Stimulated activated CD4-positive, alpha-beta T cell treated with anti-CD3 and anti-CD28 coated beads, Interleukin-1b, Interleukin-23, amount 100 ng/mL, for 1 hour (primary cell): ENCODE results near the gene RAPGEF2.
"Not testable (repeated sequence)": the region's sequence is repeated elsewhere in the genome, so short reads cannot be mapped to it uniquely, and the experiment has no call there.

Experiments used
- DNase-seq, 2 donors: peaks; one replicate each; pipeline ENCODE4 v3.0.0-alpha.2; 2020; ENCODE audit warnings: low read depth in 2 of 2

RAPGEF2 gene

DNA sequence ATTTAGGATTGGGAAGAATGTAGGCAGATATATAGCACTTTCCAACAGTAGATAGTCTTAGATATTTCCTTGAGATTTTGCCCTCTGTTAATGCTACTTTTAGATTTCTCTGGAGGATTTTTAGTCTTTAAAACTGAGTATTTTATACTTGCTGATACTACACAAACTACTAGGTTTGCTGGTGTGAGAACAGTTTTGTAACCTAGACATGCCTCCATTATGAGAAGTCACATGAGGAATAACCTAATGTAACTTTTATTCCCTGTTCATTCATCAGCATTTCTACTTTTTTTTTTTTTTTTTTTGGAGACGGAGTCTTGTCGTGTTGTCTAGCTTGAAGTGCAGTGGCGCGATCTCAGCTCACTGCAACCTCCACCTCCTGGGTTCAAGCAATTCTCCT is 137.2 kb downstream of the RAPGEF2 start:
- DNase-seq = no peak

DNA sequence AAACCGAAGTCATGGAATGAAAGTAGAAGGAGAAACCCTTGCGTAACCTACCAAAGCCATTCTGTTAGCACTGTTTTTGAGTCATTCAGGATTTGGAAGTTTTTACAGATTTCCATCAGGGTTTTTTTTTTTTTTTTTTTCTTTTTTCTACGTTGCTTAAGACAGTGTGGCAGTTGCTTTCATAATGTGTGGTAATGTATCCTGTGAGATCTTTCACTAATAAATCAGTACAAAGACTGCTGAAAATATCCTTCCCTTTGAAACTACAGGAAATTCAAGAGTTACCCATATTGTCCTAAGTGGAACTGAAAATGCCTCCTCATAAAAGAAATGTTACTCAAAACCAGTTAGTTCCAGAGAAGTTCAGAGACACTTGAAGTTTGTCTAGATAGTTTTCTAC is 137.8 kb downstream of the RAPGEF2 start:
- no peak for DNase-seq

DNA sequence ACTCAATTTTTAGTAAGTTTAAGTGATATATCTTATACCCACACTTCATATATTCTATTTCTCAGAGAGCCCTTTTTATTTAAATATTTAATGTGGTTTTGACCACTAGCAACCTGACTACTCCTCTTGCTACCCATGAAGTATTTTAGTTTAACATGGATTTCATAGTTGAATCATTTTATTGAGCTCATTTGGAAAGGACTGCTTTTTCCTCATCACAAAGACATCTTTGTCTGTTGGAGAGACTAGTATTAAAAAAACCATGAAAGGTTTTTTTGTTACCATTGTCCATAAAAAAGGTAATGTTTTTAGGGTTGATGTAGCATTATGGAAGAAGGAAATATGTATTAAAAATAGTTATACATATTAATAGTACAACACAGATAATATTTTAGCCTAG is 139.5 kb downstream of the RAPGEF2 start:
- no peak for DNase-seq

DNA sequence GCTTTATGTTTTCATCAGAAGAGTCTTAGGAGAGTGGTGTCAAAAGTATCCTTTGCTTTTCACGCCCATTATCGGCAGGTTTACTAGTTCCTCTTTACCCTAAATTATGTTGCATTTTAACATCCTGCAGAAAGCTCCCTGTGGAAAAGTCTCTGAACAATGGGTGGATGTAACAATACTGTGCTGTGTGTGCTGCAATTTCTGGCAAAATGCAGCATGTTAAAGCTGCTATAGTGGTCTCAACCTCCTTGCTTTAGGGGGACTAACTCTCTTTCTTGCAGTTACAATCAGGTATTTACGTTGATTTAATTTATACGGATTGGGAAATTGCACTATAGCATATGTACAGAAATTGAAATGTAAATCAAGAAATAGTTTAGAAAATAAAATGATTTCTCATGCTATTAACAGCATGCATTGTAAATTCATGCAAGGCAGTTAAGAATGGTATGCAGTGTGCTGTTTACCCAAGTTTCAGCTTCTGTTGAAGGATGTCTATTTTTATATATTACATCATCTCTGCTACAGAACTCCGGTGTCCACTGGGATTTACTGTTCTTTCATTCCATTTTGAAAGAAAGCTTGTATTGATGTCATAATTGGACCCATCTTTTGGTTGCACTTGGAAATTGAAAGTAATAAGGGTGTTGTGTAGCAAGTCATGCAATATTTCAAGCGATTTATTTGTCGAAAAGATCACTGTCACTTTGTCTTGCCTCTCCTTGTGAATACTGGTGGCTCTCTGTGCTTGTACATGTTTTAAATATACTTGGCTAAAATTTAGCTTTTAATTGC is 145.7 kb downstream of the RAPGEF2 start:
- no peak for DNase-seq

DNA sequence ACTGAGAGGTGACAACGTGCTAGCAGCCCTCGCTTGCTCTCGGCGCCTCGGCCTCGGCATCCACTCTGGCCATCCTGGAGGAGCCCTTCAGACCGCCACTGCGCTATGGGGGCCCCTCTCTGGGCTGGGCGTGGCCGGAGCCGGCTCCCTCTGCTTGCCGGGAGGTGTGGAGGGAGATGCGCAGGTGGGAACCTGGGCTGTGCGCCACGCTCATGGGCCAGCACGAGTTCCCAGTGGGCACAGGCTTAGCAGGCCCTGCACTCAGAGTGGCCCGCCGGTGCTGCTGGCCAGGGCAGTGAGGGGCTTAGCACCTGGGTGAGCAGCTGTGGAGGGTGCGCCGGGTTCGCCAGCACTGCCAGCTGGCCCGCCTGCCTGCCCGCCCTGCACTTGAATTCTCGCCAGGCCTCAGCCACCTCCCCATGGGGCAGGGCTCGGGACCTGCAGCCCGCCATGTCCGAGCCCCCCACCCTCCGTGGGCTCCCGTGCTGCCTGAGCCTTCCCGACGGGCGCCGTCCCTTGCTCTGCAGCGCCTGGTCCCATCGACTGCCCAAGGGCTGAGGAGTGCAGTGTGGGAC is 148.0 kb downstream of the RAPGEF2 start:
- no peak for DNase-seq

DNA sequence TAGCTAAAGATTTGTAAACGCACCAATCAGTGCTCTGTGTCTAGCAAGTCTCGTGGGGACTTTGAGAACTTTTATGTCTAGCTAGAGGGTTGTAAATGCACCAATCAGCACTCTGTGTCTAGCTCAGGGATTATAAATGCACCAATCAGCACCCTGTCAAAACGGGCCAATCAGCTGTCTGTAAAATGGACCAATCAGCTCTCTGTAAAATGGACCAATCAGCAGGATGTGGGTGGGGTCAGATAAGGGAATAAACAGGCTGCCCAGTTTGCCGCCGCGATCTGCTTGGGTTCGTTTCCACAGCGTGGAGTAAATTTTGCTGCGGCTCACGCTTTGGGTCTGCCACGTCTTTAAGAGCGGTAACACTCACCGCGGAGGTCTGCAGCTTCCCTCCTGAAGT is 148.7 kb downstream of the RAPGEF2 start:
- DNase-seq = not testable (repeated sequence)

DNA sequence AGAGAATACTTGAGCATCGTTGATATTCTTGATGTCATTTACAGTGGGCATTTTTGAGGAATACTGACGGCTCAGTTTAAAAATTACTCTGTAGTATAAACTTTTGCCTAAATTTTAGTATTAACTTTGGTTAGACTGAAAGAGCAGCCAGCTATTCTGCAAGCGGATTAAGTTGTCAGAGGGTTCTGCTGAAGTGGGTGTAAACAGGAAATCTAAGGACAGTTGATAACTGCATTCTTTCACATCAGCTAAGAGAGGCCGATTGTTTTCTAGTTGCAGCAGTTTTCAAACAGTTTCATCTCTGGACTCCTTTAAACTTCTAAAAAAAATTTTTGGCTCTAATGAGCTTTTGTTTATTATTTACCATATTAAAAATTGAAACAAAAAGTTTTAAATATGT is 149.6 kb downstream of the RAPGEF2 start:
- no peak for DNase-seq

DNA sequence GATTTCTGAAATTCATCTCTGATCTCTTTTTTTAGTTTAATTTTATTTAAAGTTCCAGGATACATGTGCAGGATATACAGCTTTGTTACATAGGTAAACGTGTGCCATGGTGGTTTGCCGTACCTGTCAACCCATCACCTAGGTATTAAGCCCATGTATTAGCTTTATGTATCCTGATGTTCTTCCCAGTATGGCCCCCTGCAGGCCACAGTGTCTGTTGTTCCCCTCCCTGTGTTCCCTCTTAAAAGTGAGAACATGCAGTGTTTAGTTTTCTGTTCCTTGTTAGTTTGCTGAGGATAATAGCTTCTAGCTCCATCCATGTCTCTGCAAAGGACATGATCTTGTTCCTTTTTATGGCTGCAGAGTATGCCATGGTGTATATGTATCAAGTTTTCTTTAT is 153.2 kb downstream of the RAPGEF2 start:
- DNase-seq = no peak

DNA sequence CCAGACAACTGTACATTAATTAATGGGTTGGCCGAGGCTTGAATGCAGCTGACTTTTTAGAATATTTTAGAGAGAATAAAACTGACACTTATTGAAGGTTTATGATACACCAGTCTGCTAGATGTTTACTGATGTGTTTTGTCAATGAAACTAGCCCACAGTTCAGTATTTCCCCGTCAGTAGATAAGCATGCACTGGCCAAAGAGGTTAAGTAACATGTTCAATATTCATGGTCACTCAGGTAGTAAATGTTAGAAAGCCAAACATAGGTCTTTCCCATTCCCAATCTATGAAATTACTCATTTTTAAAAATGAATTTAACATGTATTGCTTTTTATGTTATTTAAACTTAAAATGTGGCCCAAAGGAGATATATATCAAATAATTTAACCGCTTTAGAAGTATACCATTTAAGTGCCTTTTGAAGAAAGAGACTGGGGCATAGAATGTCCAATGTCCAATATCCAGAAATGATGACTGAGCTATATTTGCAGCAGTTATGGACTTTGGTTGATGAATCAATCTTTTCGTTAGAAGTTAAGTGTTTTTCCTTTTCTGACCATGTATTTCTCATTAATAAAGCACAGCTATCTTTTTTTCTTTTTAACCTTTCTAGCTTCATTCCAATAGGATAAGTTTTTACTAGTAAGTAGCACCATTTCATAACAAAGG is 156.1 kb downstream of the RAPGEF2 start:
- no peak for DNase-seq

DNA sequence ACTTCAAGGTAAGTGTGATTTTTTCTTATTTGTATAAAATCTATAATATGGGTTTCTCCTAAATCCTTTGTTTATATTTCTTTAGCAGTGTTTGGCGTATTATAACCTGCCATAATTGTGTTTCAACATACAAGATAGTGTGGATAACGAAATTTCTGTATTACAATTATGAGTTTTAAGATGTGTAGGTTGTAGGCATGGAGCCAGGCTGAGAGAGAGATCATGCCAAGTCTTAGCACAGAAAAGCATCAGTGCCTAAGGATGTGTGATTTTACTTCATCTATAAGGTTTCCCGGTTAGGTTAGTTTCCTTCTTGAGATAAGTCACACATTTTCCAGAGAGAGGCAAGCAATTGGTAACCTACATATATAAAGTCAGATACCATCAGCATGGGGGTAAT is 161.2 kb downstream of the RAPGEF2 start:
- no peak for DNase-seq

DNA sequence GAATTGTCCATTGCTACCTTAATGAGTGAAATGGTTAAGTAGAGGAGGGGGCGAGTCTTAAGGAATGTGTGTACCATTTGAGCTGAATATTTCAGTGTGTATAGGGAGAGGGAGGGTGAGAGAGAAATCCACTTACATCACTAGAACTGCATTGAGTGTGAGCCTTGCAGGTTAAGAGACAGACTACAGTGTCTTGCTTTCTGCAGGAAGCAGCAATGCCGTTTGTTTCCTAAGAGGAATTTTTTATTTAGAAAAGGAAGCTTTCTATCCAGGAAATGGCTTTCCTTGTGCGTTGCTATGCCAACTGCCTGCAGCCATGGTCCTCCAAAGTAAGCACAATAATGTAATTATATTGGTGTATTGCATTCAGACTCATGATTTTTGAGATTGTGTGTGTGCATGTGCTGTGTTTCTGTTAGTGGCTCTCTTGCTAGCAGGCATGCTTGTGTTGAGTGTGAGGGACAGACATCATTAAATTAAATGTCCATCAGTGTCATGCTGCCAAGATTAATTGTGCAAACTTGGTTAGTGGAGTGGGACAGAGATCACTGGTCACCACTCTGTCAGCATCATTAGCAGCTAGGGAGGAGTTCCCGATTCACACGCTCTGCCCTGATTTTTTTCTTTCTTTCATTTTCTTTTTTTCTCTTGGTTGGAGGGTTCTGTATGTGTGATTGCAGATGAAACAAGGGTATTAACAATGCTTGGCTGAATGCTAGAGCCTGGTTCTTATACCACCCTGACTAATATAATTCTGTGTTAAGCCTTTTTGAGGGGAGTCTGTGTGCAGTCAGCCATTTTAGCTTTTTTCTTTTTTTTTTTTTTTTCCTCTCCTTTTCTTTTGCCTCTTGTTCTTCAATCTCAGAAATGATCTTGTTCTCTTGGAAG is 164.3 kb downstream of the RAPGEF2 start:
- DNase-seq = no peak

DNA sequence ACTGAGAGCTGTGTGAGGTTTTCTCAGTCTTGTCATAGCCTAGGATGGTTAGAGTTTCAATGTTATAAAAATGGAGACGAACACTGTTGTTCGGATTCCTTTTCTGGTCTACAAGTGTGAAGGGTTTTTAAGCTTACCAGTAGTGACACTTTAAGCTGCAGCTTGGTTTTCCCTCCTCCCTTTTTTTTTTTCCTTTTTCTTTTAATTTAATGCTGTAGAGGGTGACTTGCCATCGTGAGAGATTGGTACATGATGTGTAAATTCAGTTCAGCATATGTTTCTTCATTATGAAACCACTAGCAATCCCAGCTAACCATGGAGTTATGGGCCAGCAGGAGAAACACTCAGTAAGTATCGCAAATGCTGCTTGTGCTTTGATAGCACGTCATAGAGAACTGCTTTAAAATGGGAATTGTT is 165.0 kb downstream of the RAPGEF2 start:
- no peak for DNase-seq

DNA sequence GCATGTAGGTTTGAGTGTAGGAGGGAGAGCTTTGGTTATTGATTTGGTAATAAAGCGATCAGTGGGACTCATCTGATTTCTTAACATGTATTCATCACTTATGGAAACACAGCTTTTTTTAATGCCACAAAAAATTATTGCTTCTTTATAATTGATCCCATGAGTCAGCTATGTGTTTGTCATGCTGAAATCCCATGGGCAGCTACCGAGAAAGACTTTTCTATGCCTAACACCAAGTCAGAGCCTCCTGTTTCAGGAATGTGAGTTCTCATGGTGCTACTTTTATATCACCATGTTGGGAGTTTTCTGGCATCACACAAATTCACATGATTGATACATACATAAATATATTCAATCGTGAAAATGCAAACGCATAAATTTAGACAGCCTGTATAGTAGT is 165.7 kb downstream of the RAPGEF2 start:
- DNase-seq = no peak

DNA sequence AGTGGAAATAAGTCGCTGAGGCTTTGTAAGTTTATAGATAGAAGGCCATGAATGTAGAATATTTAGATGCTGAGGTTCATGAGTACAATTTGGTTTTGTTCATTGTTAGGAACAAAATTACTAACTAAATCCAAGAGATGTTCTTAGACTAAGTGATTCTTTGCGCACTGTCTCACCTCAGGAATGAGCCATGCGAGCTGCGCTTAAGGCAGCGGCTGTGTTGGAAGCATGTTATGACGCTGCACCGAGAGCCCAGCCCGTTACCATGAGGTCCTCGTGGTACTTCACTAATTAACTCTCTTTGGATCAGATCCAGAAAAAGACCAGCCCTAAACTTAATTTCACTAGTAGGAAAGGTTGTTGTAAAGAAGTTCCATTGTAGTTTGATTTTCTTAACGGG is 166.2 kb downstream of the RAPGEF2 start:
- DNase-seq = no peak

DNA sequence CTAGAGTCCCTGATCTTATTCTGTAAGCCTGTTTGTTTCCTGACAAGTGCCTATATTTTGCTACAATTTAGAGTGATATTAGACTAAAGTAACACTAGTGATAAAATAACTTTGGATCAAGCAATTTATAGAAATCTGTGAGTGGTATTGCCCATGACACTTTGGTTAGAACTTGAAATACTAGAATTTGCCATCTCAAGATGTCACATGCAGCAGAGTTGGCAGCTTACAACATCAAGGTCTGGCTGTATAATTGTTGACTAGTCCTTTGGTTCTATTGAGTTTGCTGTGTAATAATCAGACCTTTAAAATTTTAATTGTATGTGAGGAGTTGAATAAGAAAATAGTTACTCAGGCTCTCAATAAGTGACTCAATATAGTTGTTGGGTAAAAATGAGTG is 167.1 kb downstream of the RAPGEF2 start:
- DNase-seq = no peak

DNA sequence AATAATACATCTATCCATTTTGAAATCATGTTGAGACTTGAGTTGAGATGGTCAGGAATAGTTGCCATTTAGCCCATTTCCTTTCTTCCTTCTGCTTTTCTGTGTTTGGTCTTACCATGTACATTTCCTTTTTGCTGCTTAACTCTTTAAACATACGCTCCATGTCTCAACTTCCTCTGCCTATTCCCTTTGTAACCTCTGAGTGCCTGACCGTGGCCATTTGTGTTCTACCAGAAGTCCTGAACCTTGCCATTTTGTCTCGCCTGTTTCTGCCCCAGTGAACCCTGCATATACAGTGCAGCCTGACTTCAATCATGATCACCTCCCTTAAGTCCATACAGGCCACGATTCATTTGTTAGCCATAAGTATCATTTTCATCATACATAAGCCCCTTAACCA is 169.0 kb downstream of the RAPGEF2 start:
- no peak for DNase-seq

DNA sequence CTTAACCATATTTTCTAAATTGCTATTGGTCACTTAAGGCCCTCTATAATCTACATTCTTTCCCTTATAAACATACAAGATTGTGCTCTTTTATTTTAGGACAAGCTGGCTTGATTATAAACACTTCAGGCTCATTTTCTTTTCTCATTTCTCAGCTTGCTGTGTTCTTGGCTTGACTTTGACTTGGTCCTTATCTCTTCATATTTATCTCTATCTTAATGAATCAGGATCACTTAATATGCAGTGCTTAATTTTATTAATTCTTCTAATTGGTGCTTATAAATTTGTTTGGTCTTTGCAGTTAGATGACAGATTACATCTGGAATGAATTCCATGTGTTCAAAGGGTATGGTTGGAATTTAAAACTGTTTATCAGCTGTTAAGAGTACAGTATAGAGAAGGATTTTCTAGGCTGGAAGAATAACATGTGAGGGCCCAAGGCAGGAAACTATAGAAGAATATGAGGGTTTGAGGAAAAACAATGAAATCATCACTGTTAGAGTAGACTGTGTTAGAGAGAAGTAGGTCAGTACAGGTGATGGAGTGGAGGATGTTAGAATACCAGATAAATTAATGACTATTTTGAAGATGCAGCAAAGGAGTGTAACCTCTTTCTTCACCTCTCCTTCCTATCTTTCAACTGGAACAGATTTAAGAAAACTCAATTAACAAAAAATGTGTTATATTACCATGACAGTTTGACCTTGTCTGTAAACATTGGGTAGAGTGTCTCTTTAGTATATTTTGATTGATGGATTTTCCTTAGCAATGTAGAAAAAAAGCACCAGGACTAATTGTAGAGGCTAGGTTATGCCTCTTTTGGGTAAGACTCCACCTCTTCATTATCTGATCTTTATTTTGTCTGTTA is 169.6 kb downstream of the RAPGEF2 start:
- DNase-seq = no peak

DNA sequence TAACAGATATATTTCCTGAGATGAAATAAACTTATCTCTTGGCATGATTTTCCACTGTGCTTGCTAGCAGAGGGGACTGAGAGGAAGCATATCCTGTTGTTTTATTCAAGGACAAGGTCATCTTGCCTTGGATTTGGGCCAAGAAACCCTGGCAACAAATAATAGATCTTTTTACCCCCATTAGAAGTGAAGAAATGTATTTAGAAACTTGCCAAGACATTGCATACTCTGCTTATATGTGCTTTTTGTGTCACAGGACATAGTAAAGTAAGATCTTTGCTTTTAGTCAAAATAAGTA is 170.2 kb downstream of the RAPGEF2 start:
- no peak for DNase-seq

DNA sequence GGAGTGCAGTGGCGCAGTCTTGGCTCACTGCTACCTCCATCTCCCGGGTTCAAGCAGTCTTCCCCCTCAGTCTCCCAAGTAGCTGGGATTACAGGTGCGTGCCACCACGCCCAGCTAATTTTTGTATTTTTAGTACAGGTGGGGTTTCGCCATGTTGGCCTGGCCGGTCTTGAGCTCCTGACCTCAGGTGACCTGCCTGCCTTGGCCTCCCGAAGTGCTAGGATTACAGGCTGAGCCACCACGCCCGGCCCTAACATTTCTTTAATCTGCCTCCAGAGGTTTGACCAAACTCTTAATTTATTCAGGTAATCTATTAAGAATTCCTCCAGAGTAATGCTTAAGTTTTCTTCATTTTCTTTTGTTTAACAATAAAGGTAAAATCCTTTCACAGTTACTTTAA is 171.0 kb downstream of the RAPGEF2 start:
- no peak for DNase-seq

DNA sequence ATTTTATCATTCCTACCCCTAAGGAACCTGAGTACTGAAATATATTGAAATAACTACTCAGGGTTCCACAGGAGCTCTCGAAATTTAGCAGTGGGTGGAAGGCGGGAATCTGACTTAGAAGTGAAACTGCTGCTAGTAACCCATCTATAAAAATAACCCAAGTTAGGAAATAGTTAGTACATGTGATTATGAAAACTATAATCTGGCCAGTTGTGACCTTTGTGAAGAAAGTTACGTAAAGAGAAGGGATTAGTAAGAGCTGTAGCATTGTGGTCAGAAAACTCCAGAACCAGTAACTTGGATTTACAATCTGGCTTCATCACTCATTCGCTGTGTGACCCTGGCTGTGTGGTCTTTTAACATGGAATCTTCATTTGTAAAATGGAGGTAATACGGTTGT is 175.5 kb downstream of the RAPGEF2 start:
- DNase-seq = no peak

DNA sequence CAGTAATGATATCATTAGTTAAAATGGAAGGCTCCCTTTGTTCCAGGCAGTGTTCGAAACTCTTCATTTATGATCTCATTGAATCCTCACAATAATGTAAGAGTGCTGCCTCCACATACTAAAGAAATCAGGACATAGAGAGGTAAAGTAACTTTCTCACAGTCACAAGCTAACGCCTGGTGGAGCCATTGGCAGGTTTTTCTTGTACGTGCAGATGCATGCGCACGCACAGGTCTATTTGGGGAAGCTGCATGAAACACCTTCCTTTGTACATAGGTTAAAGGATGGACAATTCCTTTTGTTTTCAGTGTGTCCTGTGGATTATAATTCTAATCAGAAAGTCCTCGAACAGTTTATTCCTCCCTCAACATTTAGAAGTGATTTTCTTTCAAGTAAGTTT is 176.2 kb downstream of the RAPGEF2 start:
- DNase-seq = no peak
